Measurements from ENCODE around the gene MAPK8IP3. TPM values are rescaled to one million over a fixed set of nuclear protein-coding genes. Genes with fewer than 3 reads are reported as not detected.

The MAPK8IP3 gene
- total RNA-seq, 1 experiment from 2014 or later: 41.1 TPM

DNA sequence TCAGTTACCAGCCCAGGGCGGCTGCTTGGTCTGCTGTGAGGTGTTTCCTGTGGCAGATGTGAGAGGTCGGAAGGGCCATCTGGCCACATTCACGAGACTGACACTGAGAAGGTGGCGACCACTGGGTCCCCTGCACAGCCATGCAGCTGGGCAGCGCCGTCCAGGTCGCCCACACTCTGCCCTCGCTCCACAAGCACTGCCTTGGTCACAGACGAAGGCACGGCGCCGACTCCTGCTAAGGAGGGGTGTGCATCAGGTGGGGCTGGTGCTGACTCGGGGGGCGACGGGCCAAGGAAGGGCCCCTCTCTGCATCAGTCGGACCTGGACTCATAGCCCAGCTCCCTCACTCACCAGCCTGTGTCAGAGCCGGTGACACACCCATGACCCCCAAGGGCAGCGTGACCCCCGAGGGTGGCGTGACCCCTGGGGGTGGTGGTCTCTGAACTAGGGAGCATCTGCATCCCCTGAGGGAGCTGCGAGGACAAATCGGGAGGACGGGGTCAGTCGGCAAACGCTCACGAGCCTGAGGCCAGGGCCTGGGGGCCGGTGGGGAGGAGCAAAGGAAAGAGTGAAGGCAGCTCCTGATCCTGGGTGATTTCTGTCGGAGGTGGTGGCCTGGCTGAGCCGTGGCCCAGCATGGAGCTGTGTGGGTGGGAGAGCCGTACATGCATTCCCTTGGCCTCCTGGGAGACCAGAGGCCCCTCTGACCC, 34.9 kb downstream of the MAPK8IP3 start:
- Histone ChIP-seq H3K79me2 (ENCODE audit: low read length) (no peaks in the 10 kb centered on the region), H3K27me3 (ENCODE audit: low read length) (no peaks in the 10 kb centered on the region), H3K4me3 (ENCODE audit: low read length) (no peak overlapping the region), H3K4me1 (ENCODE audit: insufficient read depth, low read length) (no peaks in the 10 kb centered on the region), H2AFZ (ENCODE audit: low read length) (no peak overlapping the region), H3K9me3 (ENCODE audit: low read length) (no peaks in the 10 kb centered on the region), H3F3A (ENCODE audit: low read length, unreplicated experiment) (no peaks in the 10 kb centered on the region), H3K9me2 (replicated peaks; ENCODE audit: low read length) (no peaks in the 10 kb centered on the region), H3K4me2 (ENCODE audit: low read length) (no peak overlapping the region), H3K9ac (ENCODE audit: low read length) (no peak overlapping the region), H4K20me1 (ENCODE audit: low read length) (no peaks in the 10 kb centered on the region), H3K36me3 (ENCODE audit: low read depth, low read length) (no peaks in the 10 kb centered on the region), H3K27ac (ENCODE audit: low read length) (no peak overlapping the region)
- CTCF ChIA-PET: no interaction called here
- POLR2A ChIA-PET (ENCODE audit: unreplicated experiment): no interaction called here
- intact Hi-C loops (cut with micrococcal nuclease): no loop called here
- DNase-seq: no peak
- TF ChIP-seq EZH2phosphoT487 (IDR thresholded peaks at IDR 0.05; ENCODE audit: borderline replicate concordance, low read length): no peak
- TF ChIP-seq EZH2 (IDR thresholded peaks at IDR 0.05; ENCODE audit: low read length, unreplicated experiment): no peak
- TF ChIP-seq, protein P1, sequence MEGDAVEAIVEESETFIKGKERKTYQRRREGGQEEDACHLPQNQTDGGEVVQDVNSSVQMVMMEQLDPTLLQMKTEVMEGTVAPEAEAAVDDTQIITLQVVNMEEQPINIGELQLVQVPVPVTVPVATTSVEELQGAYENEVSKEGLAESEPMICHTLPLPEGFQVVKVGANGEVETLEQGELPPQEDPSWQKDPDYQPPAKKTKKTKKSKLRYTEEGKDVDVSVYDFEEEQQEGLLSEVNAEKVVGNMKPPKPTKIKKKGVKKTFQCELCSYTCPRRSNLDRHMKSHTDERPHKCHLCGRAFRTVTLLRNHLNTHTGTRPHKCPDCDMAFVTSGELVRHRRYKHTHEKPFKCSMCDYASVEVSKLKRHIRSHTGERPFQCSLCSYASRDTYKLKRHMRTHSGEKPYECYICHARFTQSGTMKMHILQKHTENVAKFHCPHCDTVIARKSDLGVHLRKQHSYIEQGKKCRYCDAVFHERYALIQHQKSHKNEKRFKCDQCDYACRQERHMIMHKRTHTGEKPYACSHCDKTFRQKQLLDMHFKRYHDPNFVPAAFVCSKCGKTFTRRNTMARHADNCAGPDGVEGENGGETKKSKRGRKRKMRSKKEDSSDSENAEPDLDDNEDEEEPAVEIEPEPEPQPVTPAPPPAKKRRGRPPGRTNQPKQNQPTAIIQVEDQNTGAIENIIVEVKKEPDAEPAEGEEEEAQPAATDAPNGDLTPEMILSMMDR (conservative IDR thresholded peaks at IDR 0.05; ENCODE audit: low read depth, low read length): no peak
- ATAC-seq: no peak
- no TSS peak for BruUV-seq (replicated peaks)

DNA sequence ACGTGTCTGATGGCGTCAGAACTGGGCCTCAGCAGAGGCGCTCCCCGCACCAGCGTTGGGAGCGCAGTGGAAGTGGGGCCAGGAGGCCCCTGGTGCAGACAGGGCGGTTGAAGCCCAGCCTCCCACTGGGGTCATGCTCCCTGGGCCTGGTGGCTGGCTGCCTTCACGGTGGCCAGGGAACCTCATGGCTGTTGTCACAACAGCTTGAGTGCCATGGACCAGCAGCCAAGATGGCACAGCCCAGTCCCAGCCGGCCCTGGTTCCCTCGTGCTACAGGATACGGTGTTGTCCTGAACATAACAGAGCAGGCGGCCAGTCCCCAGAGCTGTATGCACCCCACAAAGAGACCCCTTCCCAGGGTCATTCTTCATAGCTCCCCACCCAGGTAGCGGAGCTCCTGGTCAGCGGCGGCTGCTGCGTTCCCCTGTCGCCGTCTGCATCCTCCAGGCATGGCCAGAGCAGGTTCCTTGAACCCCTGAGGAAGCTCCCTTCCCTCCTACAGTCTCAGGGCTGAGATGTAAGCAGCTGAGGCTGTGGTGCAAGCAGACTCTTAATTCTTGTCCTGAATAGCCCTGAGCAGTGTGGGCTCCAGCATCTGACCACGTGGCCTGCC, 35.7 kb downstream of the MAPK8IP3 start:
- Histone ChIP-seq H3F3A (ENCODE audit: low read length, unreplicated experiment) (no peaks in the 10 kb centered on the region), H3K4me2 (ENCODE audit: low read length) (no peak overlapping the region), H3K9ac (ENCODE audit: low read length) (no peak overlapping the region), H3K4me3 (ENCODE audit: low read length) (no peak overlapping the region), H3K9me2 (replicated peaks; ENCODE audit: low read length) (no peaks in the 10 kb centered on the region), H3K9me3 (ENCODE audit: low read length) (no peaks in the 10 kb centered on the region), H3K27ac (ENCODE audit: low read length) (no peak overlapping the region), H3K4me1 (ENCODE audit: insufficient read depth, low read length) (no peaks in the 10 kb centered on the region), H2AFZ (ENCODE audit: low read length) (no peak overlapping the region), H3K79me2 (ENCODE audit: low read length) (no peaks in the 10 kb centered on the region), H4K20me1 (ENCODE audit: low read length) (no peaks in the 10 kb centered on the region), H3K27me3 (ENCODE audit: low read length) (no peaks in the 10 kb centered on the region), H3K36me3 (ENCODE audit: low read depth, low read length) (no peaks in the 10 kb centered on the region)
- ChIA-PET POLR2A (ENCODE audit: unreplicated experiment) (no interaction called here), CTCF (no interaction called here)
- intact Hi-C loops (cut with micrococcal nuclease): no loop called here
- DNase-seq (no peak), ATAC-seq (no peak)
- TF ChIP-seq, protein P1 (conservative IDR thresholded peaks at IDR 0.05; ENCODE audit: low read depth, low read length): no peak
- TF ChIP-seq EZH2 (IDR thresholded peaks at IDR 0.05; ENCODE audit: low read length, unreplicated experiment) (no peak), EZH2phosphoT487 (IDR thresholded peaks at IDR 0.05; ENCODE audit: borderline replicate concordance, low read length) (no peak)
- BruUV-seq (replicated peaks): no TSS peak
